ENCODE measurements around the gene ROR2. TPM values are rescaled to one million over a fixed set of nuclear protein-coding genes. Genes with fewer than 3 reads are reported as not detected.
"Not testable (repeated sequence)": the region's sequence is repeated elsewhere in the genome, so short reads cannot be mapped to it uniquely, and the experiment has no call there.

ROR2 gene
- total RNA-seq, 1 experiment from 2014 or later: 2.7 TPM

DNA sequence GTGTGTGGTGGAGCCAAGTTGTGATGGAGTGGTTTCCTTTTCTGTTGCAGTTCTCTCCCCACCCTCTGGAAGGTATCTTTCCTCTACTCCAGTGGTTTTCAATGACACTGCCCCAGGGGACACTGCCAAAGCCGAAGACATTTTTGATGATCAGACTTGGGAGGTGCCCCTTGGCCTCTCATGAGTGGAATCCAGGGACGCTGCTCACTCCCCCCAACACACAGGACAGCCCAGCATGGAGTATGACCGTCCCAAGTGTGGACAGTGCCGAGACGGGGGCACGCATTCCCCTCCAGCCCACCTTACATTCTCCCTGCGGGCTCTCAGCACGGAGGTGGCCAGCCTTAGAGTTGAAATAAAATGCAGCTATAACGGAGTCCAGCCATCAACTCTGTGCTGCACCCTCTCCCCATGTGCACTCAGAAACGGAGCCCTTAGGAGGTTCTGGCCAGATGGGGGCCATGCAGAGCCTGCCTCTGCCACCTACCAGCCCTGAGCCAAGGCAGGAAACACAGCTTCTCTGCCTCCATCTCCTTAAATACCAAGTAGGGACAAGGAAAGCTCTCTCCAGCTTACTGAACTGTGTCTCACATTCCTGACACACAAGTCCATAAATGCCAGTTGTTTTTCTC is 150.8 kb downstream of the ROR2 start:
- Histone ChIP-seq H3K18ac (ENCODE audit: insufficient read length, low read depth, low read length) (no peak overlapping the region), H2BK20ac (ENCODE audit: low read depth, low read length, poor library complexity, severe bottlenecking) (no peak overlapping the region), H3K27ac (ENCODE audit: insufficient read length, low read depth, low read length) (no peak overlapping the region), H3K56ac (ENCODE audit: insufficient read length, low read depth, low read length) (no peak overlapping the region), H4K20me1 (ENCODE audit: control insufficient read depth, insufficient read depth, insufficient read length) (no peaks in the 10 kb centered on the region), H3K27me3 (ENCODE audit: insufficient read depth, low read length) (no peaks in the 10 kb centered on the region), H4K91ac (ENCODE audit: insufficient read length, low read depth, low read length) (no peak overlapping the region), H2BK5ac (ENCODE audit: insufficient read length, low read length) (no peak overlapping the region), H3T11ph (ENCODE audit: low read length) (no peak overlapping the region), H3K79me2 (ENCODE audit: insufficient read depth, low read length) (no peaks in the 10 kb centered on the region), H2BK12ac (ENCODE audit: insufficient read length, low read depth, low read length) (no peak overlapping the region), H3K9ac (ENCODE audit: extremely low read depth, insufficient read length, low read length) (no peak overlapping the region), H3K14ac (ENCODE audit: insufficient read depth, low read length) (no peak overlapping the region), H2BK120ac (ENCODE audit: low read depth, low read length, poor library complexity, severe bottlenecking) (no peak overlapping the region), H2AFZ (ENCODE audit: low read length) (no peak overlapping the region), H2BK15ac (ENCODE audit: low read depth, low read length) (no peak overlapping the region), H3K23me2 (ENCODE audit: insufficient read length, low read depth, low read length, poor library complexity, severe bottlenecking) (no peaks in the 10 kb centered on the region), H3K4ac (ENCODE audit: low read depth, low read length) (no peak overlapping the region), H3K4me1 (ENCODE audit: insufficient read depth, low read length) (no peaks in the 10 kb centered on the region), H2AK5ac (ENCODE audit: insufficient read length, low read length) (no peak overlapping the region), H3K23ac (ENCODE audit: insufficient read length, low read depth, low read length) (no peak overlapping the region), H4K8ac (replicated peaks; ENCODE audit: insufficient read length, low read depth, low read length) (no peak overlapping the region), H3K79me1 (ENCODE audit: insufficient read depth, low read depth, low read length, poor library complexity, severe bottlenecking) (no peaks in the 10 kb centered on the region), H3K4me2 (ENCODE audit: insufficient read depth, insufficient read length, low read length) (no peak overlapping the region), H4K5ac (ENCODE audit: insufficient read length, low read depth, low read length) (no peak overlapping the region), H3K9me3 (ENCODE audit: control insufficient read depth, low read depth, low read length) (no peaks in the 10 kb centered on the region)
- Mint-ChIP-seq H3K27ac (no peak overlapping the region; a peak in 1 of 7 replicates), H3K4me3 (no peak overlapping the region), H3K4me1 (no peaks in the 10 kb centered on the region), H3K9me3 (no peaks in the 10 kb centered on the region), H3K27me3 (ENCODE audit: low read depth) (no peaks in the 10 kb centered on the region; the same call in none of the 2 replicates), H3K36me3 (ENCODE audit: insufficient read depth in 1 of 3, low read depth in 3 of 3) (no peaks in the 10 kb centered on the region)
- WGBS (ENCODE audit: extremely low coverage, insufficient read length, low lambda C conversion rate): no CpG with 5 or more reads among the region's 10 CpGs
- DNase-seq: no peak
- TF ChIP-seq, protein P1, sequence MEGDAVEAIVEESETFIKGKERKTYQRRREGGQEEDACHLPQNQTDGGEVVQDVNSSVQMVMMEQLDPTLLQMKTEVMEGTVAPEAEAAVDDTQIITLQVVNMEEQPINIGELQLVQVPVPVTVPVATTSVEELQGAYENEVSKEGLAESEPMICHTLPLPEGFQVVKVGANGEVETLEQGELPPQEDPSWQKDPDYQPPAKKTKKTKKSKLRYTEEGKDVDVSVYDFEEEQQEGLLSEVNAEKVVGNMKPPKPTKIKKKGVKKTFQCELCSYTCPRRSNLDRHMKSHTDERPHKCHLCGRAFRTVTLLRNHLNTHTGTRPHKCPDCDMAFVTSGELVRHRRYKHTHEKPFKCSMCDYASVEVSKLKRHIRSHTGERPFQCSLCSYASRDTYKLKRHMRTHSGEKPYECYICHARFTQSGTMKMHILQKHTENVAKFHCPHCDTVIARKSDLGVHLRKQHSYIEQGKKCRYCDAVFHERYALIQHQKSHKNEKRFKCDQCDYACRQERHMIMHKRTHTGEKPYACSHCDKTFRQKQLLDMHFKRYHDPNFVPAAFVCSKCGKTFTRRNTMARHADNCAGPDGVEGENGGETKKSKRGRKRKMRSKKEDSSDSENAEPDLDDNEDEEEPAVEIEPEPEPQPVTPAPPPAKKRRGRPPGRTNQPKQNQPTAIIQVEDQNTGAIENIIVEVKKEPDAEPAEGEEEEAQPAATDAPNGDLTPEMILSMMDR (conservative IDR thresholded peaks at IDR 0.05): no peak; the same call in 2 of the 3 replicates

- not testable (repeated sequence) for H3T11ph ChIP-seq (ENCODE audit: low read length); H3K36me3 Mint-ChIP-seq (ENCODE audit: insufficient read depth in 1 of 3, low read depth in 3 of 3); H3K9ac ChIP-seq (ENCODE audit: extremely low read depth, insufficient read length, low read length); H3K4ac ChIP-seq (ENCODE audit: low read depth, low read length); H2AK5ac ChIP-seq (ENCODE audit: insufficient read length, low read length); H3K23ac ChIP-seq (ENCODE audit: insufficient read length, low read depth, low read length); DNase-seq; H2BK20ac ChIP-seq (ENCODE audit: low read depth, low read length, poor library complexity, severe bottlenecking); H3K27me3 ChIP-seq (ENCODE audit: insufficient read depth, low read length); H2AFZ ChIP-seq (ENCODE audit: low read length); H3K27ac ChIP-seq (ENCODE audit: insufficient read length, low read depth, low read length); H3K9me3 ChIP-seq (ENCODE audit: control insufficient read depth, low read depth, low read length); H4K5ac ChIP-seq (ENCODE audit: insufficient read length, low read depth, low read length); H4K8ac ChIP-seq (replicated peaks; ENCODE audit: insufficient read length, low read depth, low read length); H4K91ac ChIP-seq (ENCODE audit: insufficient read length, low read depth, low read length); H3K79me2 ChIP-seq (ENCODE audit: insufficient read depth, low read length); H3K23me2 ChIP-seq (ENCODE audit: insufficient read length, low read depth, low read length, poor library complexity, severe bottlenecking); H3K18ac ChIP-seq (ENCODE audit: insufficient read length, low read depth, low read length); H3K27ac Mint-ChIP-seq; H2BK5ac ChIP-seq (ENCODE audit: insufficient read length, low read length); H3K4me1 ChIP-seq (ENCODE audit: insufficient read depth, low read length); H3K9me3 Mint-ChIP-seq; H2BK12ac ChIP-seq (ENCODE audit: insufficient read length, low read depth, low read length); H3K4me2 ChIP-seq (ENCODE audit: insufficient read depth, insufficient read length, low read length); H4K20me1 ChIP-seq (ENCODE audit: control insufficient read depth, insufficient read depth, insufficient read length); H3K56ac ChIP-seq (ENCODE audit: insufficient read length, low read depth, low read length); H3K79me1 ChIP-seq (ENCODE audit: insufficient read depth, low read depth, low read length, poor library complexity, severe bottlenecking); H3K4me1 Mint-ChIP-seq; H3K4me3 Mint-ChIP-seq; H2BK120ac ChIP-seq (ENCODE audit: low read depth, low read length, poor library complexity, severe bottlenecking); H2BK15ac ChIP-seq (ENCODE audit: low read depth, low read length); H3K14ac ChIP-seq (ENCODE audit: insufficient read depth, low read length); H3K27me3 Mint-ChIP-seq (ENCODE audit: low read depth)
- WGBS (ENCODE audit: extremely low coverage, insufficient read length, low lambda C conversion rate): no CpG with 5 or more reads among the region's 14 CpGs
Measured at GRCh38 chr9:91798273-91799112, 151.5 kb downstream of the ROR2 start.
